T1000 (cell line): ENCODE measurements around the gene KLHL1.

Experiments used
- DNase-seq: peaks from one replicate; lab custom pipeline; 2025; ENCODE audit warnings: mixed read lengths; lab: John Stamatoyannopoulos, UW

Gene KLHL1

DNA sequence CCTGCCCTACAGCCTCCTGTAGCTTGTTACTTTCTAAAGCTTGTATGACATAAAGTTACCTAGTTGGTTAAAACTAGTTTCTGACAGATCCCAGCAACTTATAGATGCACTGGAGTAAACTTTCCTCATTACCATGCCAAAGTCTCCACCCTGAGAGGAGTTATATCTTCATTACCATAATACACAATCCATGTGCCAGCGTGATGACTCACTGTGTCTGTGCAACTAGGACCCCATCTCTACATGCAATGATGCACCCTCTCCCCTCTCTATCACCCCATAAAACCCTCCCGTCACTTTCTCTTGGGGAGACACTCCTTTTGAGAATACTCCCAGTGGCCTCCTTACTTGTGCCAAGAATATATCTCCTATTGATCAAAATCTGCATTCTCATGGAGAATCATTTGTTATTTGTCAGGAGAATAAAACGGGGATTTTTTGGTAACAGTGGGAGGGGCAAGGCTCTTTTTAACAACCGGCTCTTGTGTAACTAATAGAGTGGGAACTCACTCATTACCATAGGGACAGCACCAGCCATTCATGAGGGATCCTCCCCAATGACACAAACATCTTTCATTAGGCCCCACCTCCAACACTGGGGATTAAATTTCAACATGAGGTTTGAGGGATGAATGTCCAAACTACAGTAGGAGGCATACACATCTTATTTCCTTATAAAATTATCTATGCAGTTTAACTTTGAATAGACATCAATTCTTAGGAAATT, 235.8 kb downstream of the KLHL1 start:
- no peak for DNase-seq

DNA sequence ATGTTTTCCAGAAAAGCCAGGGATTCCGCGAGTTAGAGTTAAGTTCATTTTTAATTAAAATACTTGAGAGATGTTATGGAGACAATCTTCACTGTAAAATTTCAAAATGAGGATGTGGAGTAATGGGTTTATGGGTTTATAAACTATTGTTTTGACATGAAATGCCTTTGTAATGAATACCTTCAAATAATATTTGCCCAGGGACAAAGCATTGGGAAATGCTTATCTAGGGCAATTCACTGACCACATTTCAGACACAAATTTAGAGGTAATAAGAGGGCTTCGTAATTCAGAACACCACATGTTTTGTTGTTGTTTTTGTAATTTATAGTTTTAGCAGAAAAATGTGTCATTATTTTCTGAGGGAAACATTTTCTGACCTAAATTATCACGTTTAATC, 241.7 kb downstream of the KLHL1 start:
- no peak for DNase-seq

DNA sequence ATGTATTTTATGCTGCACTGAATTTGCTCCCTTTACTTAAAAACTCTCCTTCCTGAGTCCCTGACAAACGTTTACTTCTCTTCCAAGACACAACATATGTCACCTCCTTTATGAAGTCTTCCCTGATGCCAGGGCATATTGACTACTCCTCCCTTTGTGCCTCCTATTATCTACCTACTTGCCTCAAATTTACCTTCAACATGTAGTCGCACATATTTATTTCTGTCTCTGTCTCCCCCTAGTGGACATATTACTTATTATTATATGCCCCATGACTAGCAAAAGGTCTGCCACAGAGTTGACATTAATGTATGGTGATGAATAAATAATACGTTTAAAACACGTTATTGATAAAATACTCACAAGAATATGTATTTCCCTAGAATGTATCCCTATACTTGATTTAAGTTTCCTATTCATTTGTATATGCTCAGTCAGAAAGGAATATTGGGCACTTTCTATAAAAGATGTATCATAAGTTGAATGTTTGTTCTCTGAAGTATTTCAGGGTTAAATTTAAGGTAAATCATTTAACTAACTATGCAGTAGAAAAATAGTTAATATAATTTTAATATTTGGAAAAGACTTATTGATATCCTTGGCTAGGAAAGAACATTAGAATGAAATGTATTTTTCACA, 250.9 kb downstream of the KLHL1 start:
- DNase-seq = no peak

DNA sequence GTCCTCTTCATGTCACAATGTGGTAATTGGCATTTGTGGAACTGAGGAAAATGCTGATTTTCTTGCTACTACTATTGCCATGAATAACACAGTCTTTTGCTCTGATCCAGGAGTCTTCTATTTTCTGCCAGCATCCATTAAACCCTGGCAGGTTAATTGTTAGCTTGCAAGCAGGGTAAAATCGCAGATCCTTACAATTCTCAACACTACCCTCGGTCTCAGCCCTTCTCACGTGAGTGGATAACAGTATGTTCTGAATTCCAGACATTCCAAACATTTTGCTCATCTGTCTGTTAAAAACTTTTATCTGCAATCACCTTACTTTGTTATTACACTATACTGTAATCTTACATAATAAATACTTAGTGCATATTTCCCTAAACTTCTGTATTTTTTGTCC, 251.9 kb downstream of the KLHL1 start:
- no peak for DNase-seq

DNA sequence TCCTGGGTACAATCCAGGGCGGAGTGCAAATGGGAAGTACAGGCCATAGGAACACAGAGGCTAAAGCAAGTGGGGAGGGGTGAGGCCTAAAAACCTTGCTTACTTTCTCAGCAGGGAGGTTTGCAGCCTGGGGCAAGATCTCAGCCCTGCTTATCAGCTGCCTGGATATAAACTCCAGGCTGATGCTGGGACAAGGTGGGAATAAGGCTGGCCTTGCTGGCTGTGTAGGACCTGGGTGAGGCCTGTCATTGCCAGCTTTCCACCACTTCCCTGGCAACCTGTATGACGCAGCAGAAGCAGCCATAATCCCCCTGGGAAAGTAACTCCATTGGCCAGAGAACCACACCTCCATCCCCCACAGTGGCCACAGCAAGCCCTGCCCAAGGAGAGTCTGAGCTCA, 279.7 kb downstream of the KLHL1 start:
- DNase-seq = no peak

DNA sequence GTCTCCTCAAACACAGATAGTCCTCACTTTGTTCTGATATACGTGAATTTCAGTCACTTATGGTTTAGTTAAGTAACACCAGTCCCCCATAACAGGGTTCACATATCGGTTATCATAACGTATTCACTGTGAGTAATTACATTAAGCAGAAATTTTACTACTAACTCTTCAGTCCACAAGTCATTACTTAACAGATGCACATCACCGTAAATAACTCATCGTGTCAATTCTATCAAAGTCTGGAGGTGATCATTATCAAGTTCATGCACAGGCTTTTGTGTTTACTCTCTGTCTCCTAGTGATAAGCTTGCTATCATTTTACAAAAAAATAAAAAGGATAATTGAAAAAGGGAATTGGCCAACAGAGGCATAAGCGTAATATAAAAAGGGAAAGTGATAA, 288.1 kb downstream of the KLHL1 start:
- DNase-seq = no peak

DNA sequence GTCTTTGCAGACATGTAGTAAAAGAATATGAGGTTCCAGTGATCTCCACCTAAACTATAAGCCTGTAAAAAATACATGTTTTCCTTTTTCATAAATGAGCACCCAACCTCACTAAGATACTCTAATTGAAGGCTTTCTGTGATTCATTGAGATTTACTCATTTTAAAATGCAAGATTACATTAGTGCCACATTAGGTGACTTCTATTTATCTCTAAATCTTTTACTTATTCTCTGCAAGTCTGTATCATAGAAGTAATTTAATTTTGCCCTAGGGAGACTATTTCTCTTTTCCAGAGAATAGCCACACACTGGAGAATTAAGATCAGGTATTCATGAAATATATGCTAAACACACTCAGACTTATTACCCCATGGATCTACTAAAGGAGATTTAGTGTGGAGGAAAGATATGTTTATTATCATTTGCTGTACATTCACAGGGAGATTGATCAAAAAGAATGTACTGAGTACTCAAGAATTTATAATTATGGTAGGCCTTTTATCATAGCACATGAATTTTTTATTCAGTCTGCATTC, 290.9 kb downstream of the KLHL1 start:
- DNase-seq = no peak

DNA sequence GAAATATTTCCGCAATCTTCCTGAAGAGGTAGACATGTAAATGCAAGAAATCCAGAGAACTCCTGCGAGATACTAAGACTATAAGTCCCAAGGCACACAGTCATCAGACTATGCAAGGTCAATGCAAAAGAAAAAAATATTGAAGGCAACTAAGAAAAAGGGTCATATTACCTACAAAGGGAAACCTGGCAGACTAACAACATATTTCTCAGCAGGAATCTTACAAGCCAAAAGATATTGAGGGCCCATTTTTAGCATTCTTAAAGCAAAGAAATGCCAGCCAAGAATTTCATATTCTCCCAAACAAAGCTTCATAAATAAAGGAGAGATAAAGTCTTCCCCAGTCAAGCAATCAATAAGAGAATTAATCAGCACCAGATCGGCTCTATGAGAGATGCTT, 299.1 kb downstream of the KLHL1 start:
- DNase-seq = no peak

DNA sequence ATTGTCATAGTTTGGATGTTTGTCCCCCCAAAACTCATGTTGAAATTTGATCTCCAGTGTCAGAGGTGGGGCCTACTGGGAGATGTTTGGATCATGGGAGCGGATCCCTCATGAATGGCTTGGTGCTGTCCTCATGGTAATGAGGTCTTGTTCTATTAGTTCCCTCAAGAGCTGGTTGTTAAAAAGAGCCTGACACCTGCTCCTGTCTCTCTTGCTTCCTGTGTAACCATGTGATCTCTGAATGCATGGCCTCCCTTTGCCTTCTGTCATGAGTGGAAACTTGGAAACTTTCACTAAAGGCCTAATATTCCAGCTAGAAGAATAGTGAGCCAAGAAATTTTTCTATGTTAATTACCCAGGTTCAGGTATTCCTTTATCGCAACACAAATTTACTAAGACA, 312.0 kb downstream of the KLHL1 start:
- DNase-seq = no peak

DNA sequence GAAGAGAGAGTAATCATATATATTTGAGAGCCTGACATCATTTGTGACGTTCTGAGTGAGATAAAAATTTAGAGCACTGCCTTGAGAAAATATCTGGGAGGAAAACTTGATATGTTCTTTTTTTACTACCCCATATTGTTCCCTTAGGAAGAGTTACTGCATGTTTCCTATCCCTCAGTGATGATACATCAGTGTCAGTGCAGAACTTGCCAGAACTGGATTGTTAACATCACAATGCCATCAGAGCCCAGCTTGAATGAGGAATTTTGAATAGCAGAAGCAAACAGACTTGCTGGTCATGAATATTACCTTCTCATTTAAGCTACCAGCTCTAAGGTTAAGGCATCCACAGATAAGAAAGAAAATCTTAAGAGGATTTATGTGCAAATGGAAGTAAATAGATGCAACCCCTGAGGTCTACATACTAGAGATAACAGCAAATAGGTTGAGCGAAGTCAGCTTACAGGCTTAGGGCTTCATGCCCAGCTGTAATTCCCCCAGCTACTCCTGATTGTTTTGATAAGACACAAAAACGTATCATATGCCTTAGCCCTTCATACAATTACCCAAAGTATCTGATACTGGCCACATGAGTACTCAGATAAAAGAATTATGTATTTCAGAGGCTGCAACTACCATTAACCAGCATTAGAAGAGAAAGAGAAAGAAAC, 314.3 kb downstream of the KLHL1 start:
- no peak for DNase-seq

DNA sequence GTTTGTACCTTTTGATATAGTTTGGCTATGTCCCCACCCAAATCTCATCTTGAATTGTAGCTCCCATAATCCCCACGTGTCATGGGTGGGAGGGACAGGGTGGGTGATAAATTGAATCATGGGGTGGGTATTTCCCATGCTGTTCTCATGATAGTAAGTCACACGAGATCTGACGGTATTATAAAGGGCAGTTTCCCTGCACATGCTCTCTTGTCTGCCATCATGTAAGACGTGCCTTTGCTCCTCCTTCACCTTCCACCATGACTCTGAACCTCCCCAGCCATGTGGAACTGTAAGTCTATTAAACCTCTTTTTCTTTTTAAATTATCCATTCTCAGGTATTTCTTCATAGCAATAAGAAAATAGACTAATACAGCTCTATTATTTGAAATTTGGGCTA, 331.3 kb downstream of the KLHL1 start:
- DNase-seq = no peak

DNA sequence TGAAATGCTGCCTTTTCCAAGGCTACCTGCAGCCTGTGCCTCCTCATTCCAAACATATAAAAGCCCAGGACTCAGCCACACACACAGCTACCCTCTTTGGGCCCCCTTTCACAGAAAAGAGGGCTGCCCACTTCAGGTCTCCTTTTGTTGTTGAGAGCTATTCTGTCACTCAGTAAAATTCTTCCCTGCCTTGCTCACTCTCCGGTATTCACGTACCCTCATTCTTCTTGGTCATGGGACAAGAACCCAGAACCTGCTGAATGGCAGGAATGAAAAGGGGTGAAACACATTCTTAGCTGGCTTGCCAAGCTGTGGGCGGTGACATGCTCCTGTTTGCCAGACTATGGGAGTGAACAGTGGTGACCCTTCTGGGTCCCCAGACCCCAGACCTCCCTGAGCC, 338.6 kb downstream of the KLHL1 start:
- DNase-seq = no peak

DNA sequence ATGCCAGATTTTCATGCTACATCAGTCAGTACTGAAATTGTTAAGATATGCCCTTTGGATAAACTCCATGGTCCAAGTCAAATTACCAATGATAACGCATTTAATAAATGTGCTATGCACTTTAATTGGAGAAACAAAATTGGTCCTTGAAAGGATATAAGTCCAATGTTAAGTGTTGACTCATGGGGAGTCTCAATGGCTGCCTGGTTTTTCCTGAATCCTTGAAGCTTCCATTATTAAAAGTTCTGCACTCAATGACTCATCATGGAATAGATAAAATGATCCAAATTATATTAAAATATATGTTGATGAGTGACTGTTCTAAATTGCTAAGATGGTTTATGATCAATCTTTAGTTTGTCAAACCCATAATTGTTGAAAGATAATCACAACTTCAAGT, 346.7 kb downstream of the KLHL1 start:
- no peak for DNase-seq

DNA sequence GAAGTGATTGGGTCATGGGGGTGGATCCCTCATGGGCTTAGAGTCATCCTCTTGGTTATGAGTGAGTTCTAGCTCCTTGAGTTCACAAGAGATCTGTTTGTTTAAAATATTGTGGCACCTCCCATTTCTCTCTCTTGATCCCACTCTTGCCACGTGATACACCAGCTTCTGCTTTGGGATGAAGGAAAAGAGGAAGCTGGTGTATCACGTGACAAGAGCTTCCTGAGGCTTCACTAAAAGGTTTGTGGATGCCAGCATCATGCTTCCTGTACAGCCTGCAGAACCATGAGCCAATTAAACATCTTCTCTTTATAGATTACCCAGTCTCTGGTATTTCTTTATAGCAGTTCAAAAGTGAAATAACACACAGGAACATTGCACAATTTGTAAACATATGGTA, 353.2 kb downstream of the KLHL1 start:
- DNase-seq = no peak

DNA sequence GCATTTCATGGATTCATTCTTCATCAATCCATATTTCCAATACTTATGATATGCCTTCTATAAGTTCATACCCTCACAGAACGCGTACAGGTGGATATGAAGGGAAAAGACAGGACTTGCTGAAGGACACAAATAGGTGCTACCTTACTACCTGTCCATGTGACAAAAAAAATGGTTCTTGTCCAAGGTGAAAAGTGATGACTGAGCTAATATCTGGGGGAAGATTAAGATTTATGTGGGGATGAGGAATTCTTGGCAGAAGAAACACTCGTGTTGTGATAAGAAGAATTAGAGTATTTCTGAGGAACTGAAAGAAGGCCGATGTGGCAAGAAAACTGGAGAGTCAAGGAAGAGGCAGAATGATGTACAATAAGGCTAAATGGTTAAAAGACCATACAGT, 357.0 kb downstream of the KLHL1 start:
- DNase-seq = no peak

DNA sequence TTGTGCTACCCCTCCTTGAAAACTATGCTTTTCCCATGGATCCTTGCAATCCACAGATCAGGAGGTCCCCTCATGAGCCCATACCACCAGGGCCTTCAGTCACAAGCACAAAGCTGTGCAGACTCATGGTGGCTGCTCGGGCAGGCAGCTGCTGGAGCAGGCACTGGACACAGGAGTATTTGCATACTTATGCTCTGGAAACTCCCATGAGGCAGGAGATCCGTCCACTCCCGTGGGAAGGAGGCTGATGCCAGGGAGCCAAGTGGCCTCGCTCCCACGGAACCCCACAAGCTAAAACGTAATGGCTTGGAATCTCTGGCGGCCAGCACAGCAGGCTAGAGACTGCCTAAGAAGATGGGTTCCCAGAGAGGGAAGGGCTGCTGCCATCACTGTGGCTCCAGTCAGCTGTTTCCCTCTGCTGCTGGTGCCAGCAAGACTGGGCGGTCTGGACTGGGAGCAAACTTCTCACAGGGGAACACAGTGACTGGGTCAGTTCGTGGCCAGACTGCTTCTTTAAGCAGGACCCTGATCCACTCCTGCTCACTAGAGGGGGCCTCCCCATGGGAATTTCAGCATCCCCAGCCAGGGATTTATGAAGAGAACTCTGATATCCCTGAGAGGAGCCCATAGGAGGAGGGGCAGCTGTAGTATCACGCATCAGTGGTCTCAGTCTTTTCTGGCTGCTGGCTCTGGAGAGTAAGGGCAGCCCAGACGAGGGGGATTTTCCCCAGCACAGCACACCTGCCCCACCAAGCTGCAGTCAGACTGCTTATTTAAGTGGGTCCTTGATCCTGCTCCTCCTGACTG, 370.9 kb downstream of the KLHL1 start:
- no peak for DNase-seq

DNA sequence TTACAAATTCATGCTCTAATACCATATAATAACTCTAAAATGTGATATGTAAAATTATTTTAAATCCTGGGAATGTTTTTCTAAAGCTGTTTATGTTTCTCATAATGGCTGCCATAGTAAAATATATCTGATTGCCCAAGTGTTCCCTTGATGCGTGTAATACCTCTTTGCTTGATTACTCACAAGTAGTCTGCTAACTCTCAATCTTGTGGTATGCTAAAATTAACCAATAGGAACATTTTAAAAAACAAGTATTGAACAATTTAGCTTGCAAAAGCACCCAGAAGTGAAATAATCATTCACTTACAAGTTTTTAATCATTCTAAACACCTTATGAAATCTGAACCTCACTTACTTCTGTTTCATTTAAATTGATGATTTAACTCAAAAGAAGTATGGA, 386.6 kb downstream of the KLHL1 start:
- DNase-seq = no peak

DNA sequence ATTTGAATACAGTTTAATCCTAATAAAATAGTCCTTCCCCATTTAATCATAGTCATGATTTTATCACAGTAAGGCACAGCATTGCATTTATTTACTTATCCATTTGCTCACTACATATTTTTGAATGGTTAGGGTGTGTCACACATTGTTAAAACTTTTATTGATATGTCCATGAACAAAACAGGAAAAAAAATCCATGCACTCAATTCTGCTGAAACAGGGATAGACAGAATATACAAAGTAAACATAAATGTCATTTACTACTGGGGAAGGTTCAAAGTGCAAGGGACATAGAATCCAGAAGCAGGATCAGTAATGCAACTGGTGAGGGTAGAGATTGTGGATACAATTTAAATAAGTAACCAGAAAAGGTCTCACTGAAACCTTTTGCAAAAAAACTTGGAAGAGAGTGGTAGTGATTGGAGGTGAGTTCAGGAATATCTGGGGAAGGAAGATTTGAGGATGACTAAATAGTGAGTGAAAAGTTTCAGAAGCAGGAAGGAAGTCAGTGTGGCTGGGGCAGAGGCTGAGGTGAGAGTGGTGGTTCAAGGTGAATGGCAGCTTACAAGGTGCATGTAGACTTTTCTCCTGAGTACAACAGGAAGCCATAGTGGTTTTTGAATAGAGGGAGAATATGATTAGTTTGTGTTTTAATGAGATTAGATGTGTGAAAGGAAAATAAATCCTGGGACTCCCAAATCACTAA, 387.8 kb downstream of the KLHL1 start:
- DNase-seq = no peak

DNA sequence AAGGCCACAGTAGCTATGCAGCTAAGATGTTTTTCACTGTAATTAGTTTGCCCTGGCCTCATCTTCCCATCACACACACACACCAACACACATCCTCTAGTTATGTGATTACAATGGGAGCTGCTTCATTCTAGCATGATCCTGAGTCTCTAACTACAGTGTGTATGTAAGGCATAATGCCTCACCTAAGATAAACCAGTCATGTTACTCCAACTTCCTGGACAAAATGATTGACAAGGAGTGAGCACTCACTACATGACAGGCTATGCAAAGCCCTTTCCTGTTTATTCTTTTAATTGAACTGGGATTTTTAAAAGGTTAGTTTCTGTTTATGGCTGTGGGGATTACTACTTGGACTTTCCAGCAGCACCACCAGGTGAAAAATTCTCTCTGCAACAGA, 401.4 kb downstream of the KLHL1 start:
- no peak for DNase-seq

DNA sequence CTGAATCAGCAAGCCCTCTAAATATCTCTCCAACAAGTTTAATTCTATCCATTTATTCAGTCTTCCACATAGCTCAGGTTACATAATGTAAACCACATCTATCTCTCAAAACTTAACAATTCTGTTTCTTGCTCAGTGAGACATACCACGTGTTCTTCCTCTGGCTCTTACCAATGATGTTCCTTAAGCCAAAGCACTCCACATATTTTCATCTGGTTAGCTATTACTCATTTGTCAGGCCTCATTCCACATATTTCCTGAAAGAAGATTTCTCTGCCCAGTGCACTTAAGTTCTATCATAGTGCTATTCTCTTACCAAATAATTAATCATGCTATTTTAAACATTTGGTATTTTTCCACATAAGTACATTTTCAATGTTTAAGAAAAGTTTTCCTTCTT, 403.9 kb downstream of the KLHL1 start:
- DNase-seq = no peak

DNA sequence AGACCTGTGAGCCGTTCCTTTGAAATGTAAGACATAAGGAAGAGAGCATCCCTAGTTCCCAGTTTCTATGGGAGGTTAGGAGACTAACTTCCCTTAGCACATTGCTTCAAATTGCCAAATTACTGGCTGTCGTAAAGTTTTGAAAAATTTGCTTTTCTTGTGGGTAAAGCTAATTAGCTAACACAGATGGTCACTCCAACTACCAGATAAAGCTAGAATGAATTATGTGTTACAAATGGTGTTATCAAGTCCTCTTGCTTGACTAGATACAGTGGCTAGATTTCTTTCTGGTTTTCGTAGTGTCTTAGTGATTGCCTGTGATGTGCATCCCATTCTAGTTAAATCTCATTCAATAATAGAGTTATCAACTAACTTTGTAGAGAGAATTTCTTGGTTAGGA, 417.3 kb downstream of the KLHL1 start:
- DNase-seq = no peak
